ENCODE results near the gene NEFH. TPM values are rescaled to one million over a fixed set of nuclear protein-coding genes. Genes with fewer than 3 reads are reported as not detected.

The NEFH gene
- total and polyA plus RNA-seq, 2 donors (not counting 1 experiment from before 2014, with no cell fraction given): 0.04 to 0.10 TPM

GRCh38 chr22:29499852-29500251 lies 19.8 kb downstream of the NEFH start:
- H4K20me1 ChIP-seq (ENCODE audit: control insufficient read depth, insufficient read depth, low read length, poor library complexity, severe bottlenecking): no peaks in the 10 kb centered on the region
- H3K4me1 ChIP-seq (ENCODE audit: control insufficient read depth in 2 of 2, insufficient read depth in 2 of 2, low read length in 2 of 2): no peaks in the 10 kb centered on the region
- Mint-ChIP-seq H3K27me3 (no peaks in the 10 kb centered on the region), H3K4me3 (no peak overlapping the region), H3K27ac (no peak overlapping the region), H3K4me1 (no peaks in the 10 kb centered on the region), H3K9me3 (ENCODE audit: insufficient read depth) (peaks cover 3% of the 10 kb centered on the region)
- no peak overlapping the region for H3K4me2 ChIP-seq (replicated peaks; ENCODE audit: low read depth, low read length, poor library complexity, severe bottlenecking)
- ChIA-PET POLR2A (no interaction called here), CTCF (no interaction called here)
- ATAC-seq (ENCODE audit: low read depth) (no peak), DNase-seq (no peak)
- TF ChIP-seq CTCF (IDR thresholded peaks at IDR 0.05) (no peak), EZH2 (IDR thresholded peaks at IDR 0.05; ENCODE audit: borderline replicate concordance, insufficient read depth, low read depth, low read length, poor library complexity, severe bottlenecking) (no peak)
- H3K27me3 ChIP-seq (replicated peaks in 1 of 4; ENCODE audit: control extremely low read depth in 1 of 4, control insufficient read depth in 3 of 4, insufficient read depth in 4 of 4, low read length in 3 of 4): no peaks in the 10 kb centered on the region
- no peak overlapping the region for H3K9ac ChIP-seq (ENCODE audit: low read length)
- no peak overlapping the region for H2AFZ ChIP-seq (ENCODE audit: insufficient read depth, low read depth, low read length, poor library complexity, severe bottlenecking)
- peaks cover 0 to 2% of the 10 kb centered on the region in 2 experiments for H3K36me3 ChIP-seq (replicated peaks in 1 of 2; ENCODE audit: control extremely low read depth in 1 of 2, control insufficient read depth in 1 of 2, extremely low read depth in 1 of 2, insufficient read depth in 2 of 2, low read length in 1 of 2)
- no peak overlapping the region for H3K27ac ChIP-seq (ENCODE audit: low read length in 2 of 2)
- H3K79me2 ChIP-seq (ENCODE audit: control insufficient read depth, insufficient read depth, low read length): no peaks in the 10 kb centered on the region
- peaks cover 0 to 1% (median 0%) of the 10 kb centered on the region in 3 donors for H3K9me3 ChIP-seq (ENCODE audit: control extremely low read depth in 1 of 3, control insufficient read depth in 2 of 3, insufficient read depth in 1 of 3, low read length in 2 of 3)
- WGBS (ENCODE audit: insufficient coverage): 100% methylated on average over 1 of the region's 8 CpGs
- no peak overlapping the region for H3K4me3 ChIP-seq (ENCODE audit: control extremely low read depth in 1 of 5, extremely low read depth in 1 of 5, insufficient read depth in 1 of 5, low read depth in 2 of 5, low read length in 4 of 5)
- intact Hi-C loops (cut with micrococcal nuclease): no loop called here

DNA sequence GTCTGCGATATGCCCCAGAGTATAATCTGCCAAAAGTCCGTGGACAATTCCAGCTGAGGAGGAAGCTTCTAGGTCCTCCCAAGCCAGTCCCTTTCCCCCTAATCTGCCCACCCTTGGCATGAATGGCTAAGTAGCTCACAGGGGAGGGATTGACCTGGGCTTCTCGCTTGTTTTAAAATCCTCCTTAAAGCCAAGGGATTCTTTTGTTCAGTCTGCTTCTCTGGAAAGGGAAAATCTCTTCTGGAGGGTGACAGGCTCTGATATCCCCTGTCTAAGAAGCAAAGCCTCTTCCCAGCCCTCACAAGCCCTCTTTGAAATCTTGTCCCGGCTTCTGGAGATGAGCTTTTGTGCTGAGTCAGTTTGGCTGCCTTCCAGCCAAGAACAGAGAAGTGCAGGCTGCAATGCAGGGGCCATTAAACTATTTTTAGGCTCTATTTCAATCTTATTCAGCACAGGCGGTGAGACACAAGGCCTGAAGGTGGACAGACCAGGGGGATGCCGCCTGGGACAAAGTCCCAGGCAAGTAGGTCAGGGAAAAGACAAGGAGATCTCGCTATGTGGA lies 23.9 kb downstream of the NEFH start:
- Histone ChIP-seq H3K27ac (ENCODE audit: low read length in 2 of 2) (no peak overlapping the region), H4K20me1 (ENCODE audit: control insufficient read depth, insufficient read depth, low read length, poor library complexity, severe bottlenecking) (no peaks in the 10 kb centered on the region), H3K79me2 (ENCODE audit: control insufficient read depth, insufficient read depth, low read length) (no peaks in the 10 kb centered on the region), H3K4me2 (replicated peaks; ENCODE audit: low read depth, low read length, poor library complexity, severe bottlenecking) (no peak overlapping the region), H3K9me3 (ENCODE audit: control extremely low read depth in 1 of 3, control insufficient read depth in 2 of 3, insufficient read depth in 1 of 3, low read length in 2 of 3) (no peaks in the 10 kb centered on the region), H3K9ac (ENCODE audit: low read length) (no peak overlapping the region), H3K36me3 (replicated peaks in 1 of 2; ENCODE audit: control extremely low read depth in 1 of 2, control insufficient read depth in 1 of 2, extremely low read depth in 1 of 2, insufficient read depth in 2 of 2, low read length in 1 of 2) (peaks cover 2 to 21% of the 10 kb centered on the region in 2 experiments), H2AFZ (ENCODE audit: insufficient read depth, low read depth, low read length, poor library complexity, severe bottlenecking) (no peak overlapping the region), H3K27me3 (replicated peaks in 1 of 4; ENCODE audit: control extremely low read depth in 1 of 4, control insufficient read depth in 3 of 4, insufficient read depth in 4 of 4, low read length in 3 of 4) (no peaks in the 10 kb centered on the region), H3K4me3 (ENCODE audit: control extremely low read depth in 1 of 5, extremely low read depth in 1 of 5, insufficient read depth in 1 of 5, low read depth in 2 of 5, low read length in 4 of 5) (no peak overlapping the region), H3K4me1 (ENCODE audit: control insufficient read depth in 2 of 2, insufficient read depth in 2 of 2, low read length in 2 of 2) (no peaks in the 10 kb centered on the region)
- 74% methylated on average over 4 of the region's 7 CpGs for WGBS (ENCODE audit: insufficient coverage)
- no peak for TF ChIP-seq CTCF (IDR thresholded peaks at IDR 0.05)
- no peak for TF ChIP-seq EZH2 (IDR thresholded peaks at IDR 0.05; ENCODE audit: borderline replicate concordance, insufficient read depth, low read depth, low read length, poor library complexity, severe bottlenecking)
- Mint-ChIP-seq H3K27me3 (no peaks in the 10 kb centered on the region), H3K4me1 (no peaks in the 10 kb centered on the region), H3K4me3 (no peak overlapping the region), H3K27ac (no peak overlapping the region), H3K9me3 (ENCODE audit: insufficient read depth) (no peaks in the 10 kb centered on the region)
- intact Hi-C loops (cut with micrococcal nuclease): no loop called here
- POLR2A ChIA-PET: no interaction called here
- no peak for DNase-seq
- no peak for ATAC-seq (ENCODE audit: low read depth)
- CTCF ChIA-PET: interaction anchor here (2.7 kb wide), 1 partner anchor 21 kb away, joined by 12 read pairs; no protein-coding TSS in a partner anchor
